NOMO-1 (cell line): Measurements from ENCODE around the gene COA5.
A peak's percentile ranks its signal among the peaks of the same experiment; 100 is the strongest.

ENCODE experiments used
- DNase-seq, 2 experiments: peaks; one replicate each; lab custom pipeline; 2025; ENCODE audit not compliant: unreplicated experiment in 2 of 2; lab: John Stamatoyannopoulos, UW

Gene COA5, protein sequence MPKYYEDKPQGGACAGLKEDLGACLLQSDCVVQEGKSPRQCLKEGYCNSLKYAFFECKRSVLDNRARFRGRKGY

DNA sequence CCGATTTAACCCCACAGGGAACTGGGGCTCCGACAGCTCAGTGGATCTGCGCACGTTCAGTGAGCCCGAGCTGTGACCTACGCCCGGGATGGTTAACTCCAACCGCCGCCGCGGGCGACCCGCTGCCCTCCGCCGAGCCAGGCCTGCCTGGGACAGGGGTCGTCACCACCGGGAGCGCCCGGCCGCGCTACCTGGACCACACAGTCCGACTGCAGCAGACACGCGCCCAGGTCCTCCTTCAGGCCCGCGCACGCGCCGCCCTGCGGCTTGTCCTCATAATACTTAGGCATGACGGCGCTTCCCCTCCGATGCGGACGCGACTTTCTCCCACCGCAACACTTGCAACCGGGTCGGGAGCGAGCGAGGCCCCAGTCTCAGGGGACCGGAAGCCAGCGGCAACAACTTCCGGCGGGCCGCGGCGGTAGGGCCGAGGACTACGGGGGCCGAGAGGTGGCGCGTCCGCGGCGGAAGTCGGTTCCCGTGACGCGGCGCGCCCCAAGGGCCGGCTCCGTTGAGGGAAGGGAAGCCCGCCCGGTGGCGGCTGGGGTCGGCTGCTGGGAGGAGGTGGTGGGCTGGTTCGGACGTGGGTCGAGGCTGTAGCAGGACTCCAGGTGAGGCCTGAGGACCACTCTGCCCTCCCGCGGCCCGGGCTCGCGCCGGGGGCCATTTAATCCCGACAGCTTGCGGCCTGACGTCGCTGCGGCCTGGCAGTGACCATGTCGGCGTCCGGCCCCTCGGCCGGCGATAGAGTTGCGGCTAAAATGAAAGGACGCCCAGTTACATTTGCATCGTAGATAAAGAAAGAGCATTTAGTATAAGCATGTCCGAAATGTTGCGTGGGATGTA is at the start of gene COA5, which contains the start of gene UNC50:
Gene COA5 (minus strand): TSS at position 397 of the 846 bp plus-strand sequence. CDS start 107 bp downstream, at position 290.
Gene UNC50 (plus strand): TSS at position 474 of the 846 bp plus-strand sequence. CDS start 1,171 bp downstream, outside the sequence.
- DNase-seq: peak; percentile 86 to 93

DNA sequence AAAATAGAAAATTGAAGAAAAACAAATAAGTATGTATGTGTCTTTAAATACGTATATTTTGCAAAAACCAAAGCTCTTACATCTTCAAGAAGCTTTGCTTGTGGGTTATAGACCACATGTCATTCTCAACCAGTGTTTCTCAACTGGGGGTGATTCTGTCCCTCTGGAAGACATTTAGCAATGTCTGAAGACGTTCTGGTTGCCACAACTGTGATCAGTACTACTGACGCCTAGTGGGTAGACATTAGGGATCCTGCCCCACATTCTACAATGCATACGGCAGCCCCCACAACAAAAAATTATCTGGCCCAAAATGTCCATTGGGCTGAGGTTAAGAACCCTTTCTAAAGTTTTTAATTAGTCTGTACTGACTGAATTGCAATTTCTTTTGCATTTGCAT is 48.5 kb upstream of the COA5 start:
- peak; percentile 59 to 89 for DNase-seq

DNA sequence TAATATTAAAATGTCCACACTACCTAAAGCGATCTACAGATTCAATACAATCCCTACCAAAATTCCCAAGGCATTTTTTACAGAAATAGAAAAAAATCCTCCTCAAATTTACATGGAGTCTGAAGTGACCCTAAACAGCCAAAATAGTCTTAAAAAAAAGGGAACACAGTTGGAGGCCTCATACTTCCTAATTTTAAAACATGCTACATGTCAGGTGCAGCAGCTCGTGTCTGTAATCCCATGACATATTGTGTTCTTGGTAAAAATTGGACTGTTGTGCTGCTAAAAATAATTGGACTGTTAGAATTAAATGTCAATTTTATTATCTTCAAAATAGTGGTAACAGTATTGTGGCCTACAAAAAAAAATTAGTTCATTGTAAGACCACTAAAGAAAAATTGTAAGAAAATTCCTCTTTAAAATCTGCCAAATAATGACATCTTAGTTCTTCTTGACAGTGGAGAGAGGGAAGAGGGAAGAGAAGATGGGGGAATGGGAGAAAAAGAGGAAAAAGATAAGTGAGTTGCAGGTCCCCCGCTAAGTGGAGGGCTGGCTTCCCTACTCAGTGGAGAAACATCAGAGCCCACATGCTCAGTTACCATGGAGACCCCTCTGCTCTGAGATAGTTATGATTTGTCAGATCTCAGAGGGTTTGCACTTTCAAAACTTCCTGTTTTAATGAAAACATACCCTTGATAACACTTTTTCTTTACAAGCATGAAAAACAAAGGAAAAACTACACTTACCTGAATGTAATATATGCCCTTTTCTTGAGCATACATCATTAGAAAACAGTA is 46.6 kb upstream of the COA5 start:
- peak; percentile 36 to 53 for DNase-seq

DNA sequence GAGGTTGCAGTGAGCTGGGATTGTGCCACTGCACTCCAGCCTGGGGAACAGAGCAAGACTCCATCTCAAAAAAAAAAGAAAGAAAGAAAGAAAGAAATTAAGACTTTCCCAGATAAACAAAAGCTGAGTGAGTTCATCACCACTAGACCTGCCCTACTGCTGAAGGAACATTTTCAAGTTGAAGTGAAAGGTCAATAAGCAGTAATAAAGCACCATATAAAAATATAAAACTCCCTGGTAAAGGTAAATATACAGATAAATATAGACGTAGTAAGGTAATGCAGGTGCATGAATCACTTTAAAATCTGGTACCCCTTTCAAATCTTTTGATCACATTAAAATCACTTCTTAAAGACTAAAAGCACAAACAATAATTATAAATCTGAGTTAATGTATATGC is 42.7 kb upstream of the COA5 start:
- no peak for DNase-seq

DNA sequence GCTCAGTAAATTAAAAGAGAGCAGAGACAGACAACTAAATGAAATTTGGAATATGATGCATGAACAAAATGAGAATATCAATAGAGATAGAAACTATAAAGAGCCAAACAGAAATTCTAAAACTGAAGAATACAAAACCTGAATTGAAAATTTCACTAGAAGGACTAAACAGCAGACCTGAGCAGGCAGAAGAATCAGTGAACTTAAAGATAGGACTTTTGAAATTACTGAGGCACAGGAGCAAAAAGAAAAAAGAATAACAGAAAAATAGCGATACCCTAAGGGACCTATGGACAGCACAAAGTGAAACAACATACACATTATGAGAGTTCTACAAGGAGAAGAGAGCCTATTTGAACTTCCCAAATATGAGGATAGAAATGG is 41.7 kb upstream of the COA5 start:
- no peak for DNase-seq

DNA sequence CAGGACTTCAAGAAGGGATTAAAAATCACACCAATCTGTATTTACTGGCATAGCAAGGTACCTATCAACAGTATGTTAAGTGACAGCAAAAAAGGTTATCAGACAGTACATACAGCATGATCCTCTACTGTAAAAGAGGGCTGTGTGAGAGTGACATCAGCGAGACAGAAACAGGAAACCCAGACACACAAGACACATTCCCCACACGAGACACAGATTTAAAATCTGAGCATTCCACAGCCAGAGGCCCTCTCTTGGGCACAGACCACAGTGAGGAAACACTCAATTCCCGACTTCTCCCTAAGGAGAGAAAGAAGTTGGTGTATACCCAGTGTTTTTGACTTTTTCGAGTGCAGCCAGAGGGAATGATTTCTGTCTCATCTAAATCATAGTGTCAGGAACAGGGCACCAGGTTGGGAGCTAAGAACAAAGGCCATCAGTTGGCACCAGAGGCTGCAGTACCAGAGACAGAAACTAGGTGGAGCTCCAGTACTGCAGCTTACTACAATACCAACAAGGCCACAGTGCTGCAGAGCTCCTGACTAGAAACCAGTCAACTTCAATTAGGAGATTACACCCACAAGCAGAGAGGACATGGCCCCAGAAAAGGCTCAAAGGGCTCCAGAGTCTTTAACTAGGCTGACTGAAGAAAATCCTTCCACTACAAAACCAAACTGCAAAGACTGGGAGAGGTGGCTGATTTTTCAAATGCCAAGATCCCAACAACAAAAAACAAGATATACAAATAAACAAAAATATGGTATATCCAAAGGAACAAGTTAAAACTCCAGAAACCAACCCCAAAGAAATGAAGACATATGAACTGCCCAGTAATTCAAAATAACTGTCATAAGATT is 41.1 kb upstream of the COA5 start:
- DNase-seq: peak; percentile 74 to 76

DNA sequence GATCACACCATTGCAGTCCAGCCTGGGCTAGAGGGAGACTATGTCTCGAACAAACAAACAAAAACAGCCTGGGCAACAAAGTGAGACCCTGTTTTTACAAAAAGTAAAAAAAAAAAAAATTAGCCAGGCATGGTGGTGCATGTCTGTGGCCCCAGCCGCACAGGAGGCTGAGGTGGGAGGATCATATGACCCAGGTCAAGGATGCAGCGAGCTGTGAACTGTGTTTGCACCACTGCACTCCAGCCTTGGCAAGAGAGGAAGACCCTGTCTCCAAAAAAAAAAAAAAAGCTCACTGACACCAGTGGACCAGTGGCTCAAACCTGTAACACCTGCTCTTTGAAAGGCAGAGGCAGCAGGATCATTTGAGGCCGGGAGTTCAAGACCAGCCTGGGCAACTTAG is 40.1 kb upstream of the COA5 start:
- no peak for DNase-seq

DNA sequence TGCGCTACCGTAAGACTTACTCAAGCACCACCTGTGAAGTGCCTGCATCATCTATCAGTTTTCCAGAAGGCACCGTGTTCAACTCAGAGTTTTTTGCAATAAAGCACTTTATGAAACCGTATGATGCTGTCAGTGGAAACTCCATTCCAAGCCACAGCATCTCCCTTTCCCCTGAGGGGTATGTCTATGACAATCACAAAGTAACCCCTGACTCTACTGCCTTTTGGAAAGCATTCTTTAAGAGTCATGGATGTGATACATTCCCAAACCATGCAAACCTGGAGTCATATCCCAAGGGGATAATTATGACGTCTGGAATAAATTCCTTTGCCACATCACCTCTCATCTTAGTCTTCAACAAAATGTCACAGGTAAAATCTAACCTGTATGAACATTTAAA is 39.3 kb upstream of the COA5 start:
- DNase-seq: no peak

DNA sequence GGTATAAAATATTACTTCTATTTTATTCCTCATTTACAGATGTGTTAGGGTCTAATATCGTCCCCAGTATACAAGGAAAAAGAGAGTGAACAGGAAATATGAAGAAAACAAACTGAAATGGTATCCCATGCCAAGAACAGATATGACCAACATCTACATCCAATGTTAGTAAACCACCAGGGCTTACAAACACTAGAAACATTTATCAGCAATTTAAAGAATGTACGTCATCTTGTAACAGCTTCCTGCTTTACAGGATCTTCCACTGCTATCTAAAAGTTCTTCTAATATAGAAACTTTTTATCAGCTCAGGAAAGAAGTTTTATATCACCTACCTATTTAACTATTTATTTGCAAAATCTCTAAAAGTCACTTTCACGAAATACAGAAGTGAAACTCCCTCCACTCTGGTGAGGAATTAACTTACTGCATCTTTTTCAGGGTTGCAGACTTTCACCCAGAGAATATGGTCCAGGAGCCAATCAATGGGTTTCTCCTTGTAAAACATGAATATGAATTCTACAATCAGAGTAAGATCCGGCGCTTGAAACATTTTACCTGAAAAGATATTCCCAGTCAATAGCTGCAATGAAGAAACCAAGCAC is 35.3 kb upstream of the COA5 start:
- DNase-seq: peak in 1 of 2 experiments; percentile 11

DNA sequence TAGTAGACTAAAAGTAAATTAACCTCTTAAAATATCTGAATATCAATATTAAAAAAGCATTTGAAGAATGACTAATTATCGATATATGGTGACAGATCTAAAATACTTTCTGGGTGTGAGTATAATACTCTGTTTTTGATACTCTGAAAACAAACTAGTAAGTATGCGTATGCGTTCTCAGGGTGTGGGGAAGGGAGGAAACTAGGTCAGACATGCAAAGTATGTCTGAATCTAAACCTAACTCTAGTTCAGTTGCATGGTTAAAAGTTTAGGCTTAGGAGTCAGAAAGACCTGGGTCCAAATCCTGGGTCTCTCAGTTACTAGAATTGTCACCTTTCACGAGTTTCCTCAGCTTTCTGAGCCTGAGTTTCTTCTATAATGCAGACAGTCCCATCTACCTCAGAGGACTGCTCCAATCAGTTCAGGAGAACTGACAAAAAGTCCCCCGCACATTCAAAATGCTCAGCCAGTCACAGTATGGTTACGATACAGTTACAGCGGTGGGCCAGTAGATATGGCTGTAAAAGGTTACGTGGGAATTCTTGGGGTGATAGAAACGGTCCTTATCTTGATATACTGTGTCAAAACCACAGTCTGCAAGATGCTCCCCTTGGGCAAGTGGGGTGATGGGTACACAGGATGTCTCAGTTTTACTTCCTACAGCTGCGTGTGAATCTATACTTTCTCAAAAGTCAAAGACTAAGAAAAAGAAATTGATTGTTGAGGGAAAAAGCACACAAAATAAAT is 29.3 kb upstream of the COA5 start:
- DNase-seq: no peak

DNA sequence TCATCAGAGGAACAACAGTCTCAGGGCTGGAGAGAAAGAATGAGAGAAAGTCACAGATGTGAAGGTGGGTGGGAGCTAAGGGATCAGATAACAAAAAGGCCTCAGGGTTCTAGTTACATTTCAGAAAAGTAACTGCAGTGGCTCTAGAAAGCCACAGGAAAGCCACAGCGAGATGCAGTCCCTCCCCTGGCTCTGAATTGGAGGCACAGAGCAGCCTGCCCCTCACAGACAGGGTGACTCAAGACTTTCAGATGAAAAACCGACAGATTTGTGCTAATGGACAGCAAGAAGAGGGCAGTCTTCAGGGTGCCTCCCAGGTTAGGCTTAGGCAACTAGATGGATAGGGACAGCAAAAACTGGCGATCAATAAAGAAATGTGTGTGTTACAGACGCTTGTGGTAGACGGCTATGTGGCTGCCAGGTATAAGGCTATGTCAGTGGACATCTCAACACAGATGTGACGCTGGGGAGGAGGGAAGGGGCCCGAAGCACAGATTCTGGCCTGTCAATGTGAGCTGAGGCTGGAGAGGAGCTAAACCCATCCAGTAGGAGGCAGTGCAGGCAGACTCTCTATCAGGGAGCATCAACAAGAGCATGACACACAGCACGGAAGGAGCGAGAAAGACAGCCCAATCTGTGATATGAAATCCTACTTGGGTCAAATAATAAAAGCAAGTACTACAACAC is 26.2 kb upstream of the COA5 start:
- no peak for DNase-seq

DNA sequence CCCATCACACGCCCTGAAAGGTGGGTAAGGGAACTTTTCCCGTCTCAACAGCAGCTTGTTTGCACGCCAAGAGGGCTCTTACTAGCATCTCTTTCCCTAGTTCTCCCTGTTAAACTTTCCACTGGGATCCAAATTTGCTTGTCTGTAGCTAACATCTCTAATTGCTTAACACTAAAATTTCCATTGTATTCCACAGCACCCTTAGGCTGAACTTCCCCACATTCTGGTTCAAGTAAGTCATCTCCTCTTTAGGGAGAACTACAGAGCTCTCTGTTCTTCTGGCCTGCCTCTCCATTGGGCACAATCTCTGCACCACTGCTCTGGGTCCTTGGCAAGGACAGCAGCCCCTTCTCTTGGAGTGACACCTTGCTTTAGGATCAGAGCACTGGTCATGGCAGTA is 24.0 kb upstream of the COA5 start:
- no peak for DNase-seq

DNA sequence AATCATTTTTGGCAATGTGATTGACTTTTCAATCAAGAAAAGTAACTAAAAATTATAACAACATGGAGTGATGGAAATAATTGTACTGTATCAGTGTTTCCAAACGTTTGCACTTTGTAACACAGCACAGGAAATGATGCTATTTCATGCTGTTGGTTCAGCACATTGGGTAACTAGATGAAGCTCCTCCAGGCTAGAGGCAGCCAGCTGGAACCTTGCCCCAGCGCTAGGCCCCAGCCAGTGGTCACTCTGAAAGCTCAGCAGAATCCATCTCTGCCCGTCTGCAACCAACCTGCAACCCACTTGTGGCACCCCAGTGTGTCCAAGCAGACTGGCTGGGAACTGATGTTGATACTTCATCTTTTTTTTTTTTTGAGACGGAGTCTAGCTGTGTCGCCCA is 15.3 kb upstream of the COA5 start:
- no peak for DNase-seq

DNA sequence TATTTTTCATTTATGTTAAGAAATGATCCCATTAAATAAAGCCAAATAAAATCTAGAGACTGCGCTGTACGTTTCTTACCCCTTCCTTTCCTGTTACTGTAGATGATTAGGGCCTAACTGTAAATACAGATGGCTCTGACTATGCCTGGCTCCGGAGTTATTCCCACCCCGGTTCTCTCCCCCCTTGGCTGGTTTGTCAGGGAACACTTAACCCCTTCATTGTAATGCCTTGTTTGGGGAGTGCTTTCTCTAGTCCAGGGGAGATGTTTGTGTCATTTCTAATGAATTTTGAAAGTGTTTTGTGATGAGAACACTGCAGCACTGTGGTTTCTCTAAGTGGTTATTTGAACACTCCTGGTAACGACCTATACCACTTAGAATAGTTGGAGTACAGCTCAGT is 8.8 kb upstream of the COA5 start:
- no peak for DNase-seq

DNA sequence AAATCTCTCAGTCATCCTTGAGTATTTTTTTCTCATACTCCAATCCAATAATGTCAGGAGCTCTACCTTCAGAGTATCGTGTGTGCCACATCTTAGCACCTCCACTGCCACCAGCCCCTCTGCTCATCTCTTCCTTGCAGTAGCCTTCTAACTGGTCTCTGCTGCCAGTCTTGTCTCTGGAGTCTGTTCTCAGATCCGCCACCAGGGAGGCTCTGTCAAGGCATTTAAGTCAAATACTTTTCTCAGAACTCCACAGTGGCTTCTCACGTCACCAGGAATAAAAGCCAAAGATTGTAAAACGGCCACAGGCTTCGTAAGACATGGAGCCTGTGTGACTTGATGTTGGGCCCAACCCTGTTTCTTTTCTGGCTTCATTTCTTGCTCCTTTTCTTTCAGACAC is 7.2 kb upstream of the COA5 start:
- DNase-seq: no peak

DNA sequence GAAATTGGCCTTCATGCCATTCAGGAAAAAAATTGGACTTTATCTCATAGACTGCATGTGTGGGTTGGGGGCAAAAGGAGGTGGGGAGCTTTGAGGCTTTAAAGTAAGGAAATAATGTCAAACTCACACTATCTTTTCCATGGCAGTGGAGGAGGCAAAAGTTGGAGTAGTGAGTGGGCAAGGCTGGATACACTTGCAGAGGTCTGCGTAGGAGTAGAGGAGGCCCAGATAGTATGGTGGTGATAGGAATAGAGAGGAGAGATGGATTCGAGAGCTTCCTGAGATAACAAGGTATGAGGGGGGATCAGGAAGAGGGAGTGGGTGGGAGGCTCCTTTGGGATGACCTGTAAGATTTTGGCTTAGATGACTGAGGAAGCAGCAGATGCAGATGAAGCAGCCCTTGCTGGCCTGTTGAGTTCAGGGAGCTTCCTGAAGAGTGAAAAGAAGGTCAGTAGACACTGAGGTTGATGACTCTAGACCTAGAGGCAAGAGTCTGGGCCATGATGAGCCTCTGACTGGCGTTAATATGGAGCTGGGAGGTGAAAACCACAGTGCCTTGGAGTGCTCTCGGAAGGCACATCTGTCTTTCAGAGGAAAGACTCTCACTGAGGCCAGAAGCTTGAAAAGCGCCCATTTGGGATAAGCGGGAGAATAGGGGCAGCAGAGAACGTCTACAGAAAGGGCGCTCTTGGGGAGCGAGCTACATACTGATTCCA is 5.9 kb upstream of the COA5 start:
- no peak for DNase-seq

DNA sequence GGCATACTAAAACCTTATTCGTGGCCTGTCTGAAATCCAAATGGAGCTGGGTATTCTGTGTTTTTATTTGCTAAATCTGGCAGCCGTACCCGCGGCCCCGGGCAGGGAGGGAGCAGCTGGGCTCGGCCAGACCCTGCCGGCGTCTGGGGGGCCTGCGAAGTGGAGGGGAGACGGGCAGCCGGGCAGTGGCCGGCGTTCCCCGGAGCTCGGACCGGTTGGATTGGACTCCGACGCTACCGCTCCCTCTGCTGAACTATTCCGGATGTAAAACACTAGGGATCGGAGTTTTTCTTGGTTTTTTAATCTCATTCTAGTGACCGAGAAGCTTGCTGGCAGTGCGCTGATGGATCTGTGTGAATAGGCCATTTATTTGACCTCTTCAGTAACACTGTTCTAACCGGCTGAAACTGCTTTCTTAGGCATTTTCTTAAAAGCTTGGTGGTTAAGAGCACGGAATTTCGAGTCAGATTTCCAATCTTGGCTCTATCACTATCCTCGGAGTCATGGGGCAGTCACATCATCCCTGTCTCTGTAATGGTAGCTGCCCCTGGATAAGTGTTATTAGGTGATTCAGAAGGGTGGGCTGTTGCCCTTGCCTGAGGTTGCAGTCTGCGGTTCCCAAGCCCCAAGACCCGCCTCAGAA is 771 bp upstream of the COA5 start:
- peak in 1 of 2 experiments; percentile 14 for DNase-seq

DNA sequence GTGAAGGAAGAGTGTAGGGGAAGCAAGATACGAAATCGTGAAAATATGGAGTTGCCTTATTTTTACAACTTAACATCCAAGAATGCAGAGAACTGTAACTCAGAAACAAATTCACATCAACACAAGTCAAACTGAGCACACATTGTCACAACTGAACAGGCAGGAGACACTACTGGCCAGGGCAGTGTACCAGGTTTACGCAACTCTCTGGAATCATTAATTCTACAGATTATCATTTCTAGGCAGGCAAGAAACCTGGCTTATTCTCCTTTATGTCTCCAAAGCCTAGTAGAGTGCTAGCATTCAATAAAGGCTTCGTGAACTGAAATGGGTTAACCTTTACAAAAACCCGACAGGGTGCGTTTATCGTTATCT is 584 bp downstream of the COA5 start:
- DNase-seq: no peak
